Small intestine (tissue), 7 donors: ENCODE results near the gene TBCE. TPM values are rescaled to one million over a fixed set of nuclear protein-coding genes. Genes with fewer than 3 reads are reported as not detected.
"Not testable (repeated sequence)": the region's sequence is repeated elsewhere in the genome, so short reads cannot be mapped to it uniquely, and the experiment has no call there.

ENCODE experiments used
- DNase-seq, 2 donors: peaks; one replicate each; pipeline versions ENCODE4 v3.0.0 to v3.0.0-alpha.2; 2013
- FAIRE-seq: peaks from 2 replicates; lab custom pipeline; 2012; peaks lifted over from hg19 to GRCh38; lab: Jason Lieb, UNC
- H3K27ac ChIP-seq, 3 donors: one replicate each; pipeline ENCODE4 v1.5.1; 2013; ENCODE audit warnings: low read length in 2 of 3, mild to moderate bottlenecking in 2 of 3, control low read depth in 1 of 3, inconsistent platforms in 1 of 3, low read depth in 1 of 3, moderate library complexity in 1 of 3
- H3K27me3 ChIP-seq, 3 donors: one replicate each; pipeline ENCODE4 v1.6.1; 2013; ENCODE audit warnings: low read length in 3 of 3, inconsistent platforms in 1 of 3; ENCODE audit not compliant: control insufficient read depth in 3 of 3, insufficient read depth in 3 of 3
- H3K36me3 ChIP-seq, 3 donors: one replicate each; pipeline ENCODE4 v1.6.1; 2013; ENCODE audit warnings: low read length in 3 of 3, inconsistent platforms in 1 of 3, low read depth in 1 of 3, mild to moderate bottlenecking in 1 of 3, moderate library complexity in 1 of 3; ENCODE audit not compliant: control insufficient read depth in 3 of 3, insufficient read depth in 2 of 3
- H3K4me1 ChIP-seq, 3 donors: one replicate each; pipeline ENCODE4 v1.6.1; 2013; ENCODE audit warnings: low read length in 2 of 3, inconsistent platforms in 1 of 3, low read depth in 1 of 3, mild to moderate bottlenecking in 1 of 3, moderate library complexity in 1 of 3; ENCODE audit not compliant: control insufficient read depth in 3 of 3, insufficient read depth in 2 of 3
- H3K4me3 ChIP-seq, 3 donors: one replicate each; pipeline ENCODE4 v1.5.1; 2013; ENCODE audit warnings: low read length in 3 of 3, control low read depth in 1 of 3, inconsistent platforms in 1 of 3, low read depth in 1 of 3, mild to moderate bottlenecking in 1 of 3, moderate library complexity in 1 of 3
- H3K9me3 ChIP-seq, 2 donors: one replicate each; pipeline ENCODE4 v1.6.1; 2013; ENCODE audit warnings: low read depth in 1 of 2, low read length in 1 of 2; ENCODE audit not compliant: control insufficient read depth in 2 of 2, insufficient read depth in 1 of 2
- WGBS, 3 donors: extraction: QIAGEN DNeasy Blood & Tissue Kit; methylation state at CpG; one replicate each; pipeline ENCODE4 v1.1.7; 2013; 5-methylcytosine and 5-hydroxymethylcytosine counted together
- polyA plus RNA-seq, 4 donors: library from polyadenylated mRNA; stranded (reverse) in 3 of 4; unstranded in 1 of 4; fragments of 200-250 nt in 3 of 4; fragments of 120-200 nt in 1 of 4; gene quantifications; one replicate each; pipeline versions ENCODE4 v1.2.1 to v1.2.3, GENCODE V29; 2013
- donor health status: healthy with polysubstance abuse.
- donor health status: control.
- donor health status: control.
- donor health status: Bipolar disorder and iron deficiency.
- donor health status: healthy.

The TBCE gene
- polyA plus RNA-seq, 4 donors = 14.7 to 40.9 (median 22.1) TPM

DNA sequence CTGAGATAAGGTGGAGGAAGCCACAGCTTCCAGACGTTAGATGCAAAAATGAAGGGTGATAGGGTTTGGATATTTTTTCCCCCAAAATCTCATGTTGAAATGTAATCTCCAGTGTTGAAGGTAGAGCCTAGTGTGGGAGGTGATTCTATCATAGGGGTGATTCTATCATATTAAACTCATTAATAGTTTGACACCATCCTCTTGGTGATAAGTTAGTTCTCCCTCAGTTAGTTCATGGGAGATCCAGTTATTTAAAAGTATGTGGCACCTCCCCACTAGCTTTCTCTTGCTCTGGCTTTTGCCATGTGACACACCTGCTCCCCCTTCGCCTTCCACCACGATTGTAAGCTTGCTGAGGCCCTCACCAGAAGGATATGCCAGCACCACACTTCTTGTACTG is 8.3 kb upstream of the TBCE start:
- no peaks in the 10 kb centered on the region for H3K27me3 ChIP-seq
- H3K9me3 ChIP-seq = no peaks in the 10 kb centered on the region
- no peak overlapping the region for H3K4me3 ChIP-seq
- H3K36me3 ChIP-seq = no peaks in the 10 kb centered on the region
- DNase-seq = no peak
- H3K27ac ChIP-seq = no peak overlapping the region
- H3K4me1 ChIP-seq = no peaks in the 10 kb centered on the region
- no peak for FAIRE-seq
- WGBS, 3 donors = 75 to 82% (median 82%) methylated on average over 3 of the region's 3 CpGs

DNA sequence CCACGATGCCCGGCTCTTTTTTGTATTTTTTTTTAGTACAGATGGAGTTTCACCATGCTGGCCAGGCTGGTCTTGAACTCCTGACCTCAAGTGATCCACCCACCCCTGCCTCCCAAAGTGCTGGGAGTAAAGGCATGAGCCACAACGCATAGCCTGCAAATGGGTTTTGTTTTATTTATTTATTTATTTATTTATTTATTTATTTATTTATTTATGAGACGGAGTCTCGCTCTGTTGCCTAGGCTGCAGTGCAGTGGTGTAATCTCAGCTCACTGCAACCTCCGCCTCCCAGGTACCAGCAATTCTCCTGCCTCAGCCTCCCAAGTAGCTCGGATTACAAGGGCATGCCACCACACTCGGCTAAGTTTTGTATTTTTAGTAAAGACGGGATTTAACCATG is 3.0 kb upstream of the TBCE start:
- not testable (repeated sequence) for H3K4me1 ChIP-seq, DNase-seq, H3K36me3 ChIP-seq, H3K27me3 ChIP-seq, H3K4me3 ChIP-seq, FAIRE-seq, H3K27ac ChIP-seq, H3K9me3 ChIP-seq
- 94 to 97% (median 96%) methylated on average over 9 of the region's 9 CpGs for WGBS, 3 donors

DNA sequence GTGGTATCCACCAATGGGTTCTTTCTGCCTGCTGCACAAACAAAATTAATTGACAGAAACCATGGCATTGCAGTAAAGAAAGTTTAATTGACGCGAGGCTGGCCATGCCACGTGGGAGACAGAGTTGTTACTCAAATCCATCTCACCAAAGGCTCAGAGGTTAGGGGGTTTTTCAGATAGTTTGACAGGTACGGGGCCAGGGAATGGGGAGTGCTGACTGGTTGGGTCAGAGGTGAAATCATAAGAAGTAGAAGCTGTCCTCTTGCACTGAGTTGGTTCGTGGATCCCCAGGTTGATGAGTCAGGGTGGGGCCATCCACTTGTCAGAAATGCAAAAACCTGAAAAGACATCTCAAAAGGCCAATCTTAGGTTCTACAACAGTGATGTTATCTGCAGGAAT is 941 bp upstream of the TBCE start:
- no peak overlapping the region for H3K4me3 ChIP-seq

GRCh38 chr1:235368428-235368827 is 1.2 kb downstream of the TBCE start:
- Histone ChIP-seq H3K36me3 (peaks cover 0 to 6% (median 0%) of the 10 kb centered on the region in 3 donors), H3K27ac (no peak overlapping the region), H3K9me3 (no peaks in the 10 kb centered on the region), H3K4me1 (peaks cover 0 to 3% (median 0%) of the 10 kb centered on the region in 3 donors), H3K27me3 (no peaks in the 10 kb centered on the region), H3K4me3 (peak overlapping the region in 1 of 3 donors; percentile 75)
- FAIRE-seq = no peak
- no peak for DNase-seq
- WGBS, 3 donors = 68 to 73% (median 71%) methylated on average over 5 of the region's 5 CpGs

More for the DNA sequence above, 941 bp upstream of the TBCE start:
- H3K4me1 ChIP-seq = peaks cover 0 to 3% (median 0%) of the 10 kb centered on the region in 3 donors
- H3K27me3 ChIP-seq = no peaks in the 10 kb centered on the region
- WGBS, 3 donors = 85 to 86% (median 85%) methylated on average over 5 of the region's 5 CpGs
- H3K36me3 ChIP-seq = peaks cover 0 to 3% (median 0%) of the 10 kb centered on the region in 3 donors
- no peaks in the 10 kb centered on the region for H3K9me3 ChIP-seq
- no peak for FAIRE-seq
- DNase-seq = no peak
- no peak overlapping the region for H3K27ac ChIP-seq

DNA sequence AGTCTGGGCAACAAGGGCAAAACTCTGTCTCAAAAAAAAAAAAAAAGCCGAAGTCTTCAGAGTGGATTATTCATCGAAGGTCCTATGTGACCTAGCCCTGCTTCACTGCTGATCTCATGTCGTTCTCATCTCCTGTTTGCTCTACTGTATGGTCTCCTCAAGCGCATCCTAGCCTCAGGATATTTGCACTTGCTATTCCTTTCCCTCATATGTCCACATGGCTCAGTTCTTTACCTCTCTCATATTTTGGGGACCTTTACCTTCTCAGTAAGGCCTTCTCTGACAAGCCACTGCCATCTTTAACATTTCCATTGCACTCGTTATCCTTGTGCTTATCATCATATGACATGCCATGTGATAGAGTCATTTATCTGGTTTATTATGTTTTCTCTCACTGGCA is 2.6 kb downstream of the TBCE start:
- peak in 1 of 2 donors; percentile 6 for DNase-seq
- Histone ChIP-seq H3K9me3 (no peaks in the 10 kb centered on the region), H3K27ac (no peak overlapping the region), H3K27me3 (no peaks in the 10 kb centered on the region), H3K4me3 (no peak overlapping the region), H3K4me1 (peaks cover 0 to 3% (median 0%) of the 10 kb centered on the region in 3 donors), H3K36me3 (peaks cover 0 to 8% (median 0%) of the 10 kb centered on the region in 3 donors)
- FAIRE-seq = no peak
- WGBS, 3 donors = 85 to 92% (median 92%) methylated on average over 5 of the region's 5 CpGs

DNA sequence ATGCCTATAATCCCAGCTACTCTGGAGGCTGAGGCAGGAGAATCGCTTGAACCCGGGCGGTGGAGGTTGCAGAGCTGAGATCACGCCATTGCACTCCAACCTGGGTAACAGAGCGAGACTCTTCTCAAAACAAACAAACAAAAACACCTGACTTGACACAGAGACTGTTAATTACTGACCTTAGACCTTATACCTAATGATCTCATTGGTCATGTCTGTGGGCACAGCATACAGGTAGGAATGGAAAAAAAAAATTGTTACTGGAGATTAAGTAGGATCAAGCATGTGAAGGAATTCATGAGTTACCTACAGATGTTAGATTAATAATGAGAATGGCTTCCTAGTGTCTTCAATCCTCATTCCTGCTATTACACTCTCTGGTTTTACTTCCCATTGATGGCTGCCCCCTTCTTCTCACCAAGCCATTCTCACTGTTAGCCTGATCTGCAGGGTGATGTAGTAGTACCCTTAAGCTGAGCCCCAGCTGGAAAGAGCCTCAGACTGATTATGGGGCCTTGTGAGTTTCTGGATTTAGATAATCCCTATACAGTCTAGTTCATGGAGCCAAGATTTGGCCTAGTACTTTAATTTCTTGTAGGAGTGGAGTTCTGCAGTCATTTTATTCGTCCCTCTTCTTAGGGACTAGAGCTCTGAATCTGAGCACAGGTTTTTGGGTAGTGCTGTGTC is 8.8 kb downstream of the TBCE start:
- WGBS, 3 donors = 93 to 96% (median 95%) methylated on average over 6 of the region's 6 CpGs
- Histone ChIP-seq H3K4me1 (no peaks in the 10 kb centered on the region), H3K9me3 (no peaks in the 10 kb centered on the region), H3K27ac (no peak overlapping the region), H3K36me3 (peaks cover 0 to 27% (median 3%) of the 10 kb centered on the region in 3 donors), H3K4me3 (no peak overlapping the region), H3K27me3 (no peaks in the 10 kb centered on the region)
- no peak for DNase-seq
- FAIRE-seq = no peak

- not testable (repeated sequence) for H3K4me1 ChIP-seq, DNase-seq, H3K27ac ChIP-seq, H3K9me3 ChIP-seq, H3K4me3 ChIP-seq, H3K27me3 ChIP-seq, FAIRE-seq
- H3K36me3 ChIP-seq = peaks cover 0 to 28% (median 5%) of the 10 kb centered on the region in 3 donors
- 90 to 94% (median 92%) methylated on average over 11 of the region's 11 CpGs for WGBS, 3 donors
Measured at GRCh38 chr1:235378134-235378735, 11.0 kb downstream of the TBCE start.

DNA sequence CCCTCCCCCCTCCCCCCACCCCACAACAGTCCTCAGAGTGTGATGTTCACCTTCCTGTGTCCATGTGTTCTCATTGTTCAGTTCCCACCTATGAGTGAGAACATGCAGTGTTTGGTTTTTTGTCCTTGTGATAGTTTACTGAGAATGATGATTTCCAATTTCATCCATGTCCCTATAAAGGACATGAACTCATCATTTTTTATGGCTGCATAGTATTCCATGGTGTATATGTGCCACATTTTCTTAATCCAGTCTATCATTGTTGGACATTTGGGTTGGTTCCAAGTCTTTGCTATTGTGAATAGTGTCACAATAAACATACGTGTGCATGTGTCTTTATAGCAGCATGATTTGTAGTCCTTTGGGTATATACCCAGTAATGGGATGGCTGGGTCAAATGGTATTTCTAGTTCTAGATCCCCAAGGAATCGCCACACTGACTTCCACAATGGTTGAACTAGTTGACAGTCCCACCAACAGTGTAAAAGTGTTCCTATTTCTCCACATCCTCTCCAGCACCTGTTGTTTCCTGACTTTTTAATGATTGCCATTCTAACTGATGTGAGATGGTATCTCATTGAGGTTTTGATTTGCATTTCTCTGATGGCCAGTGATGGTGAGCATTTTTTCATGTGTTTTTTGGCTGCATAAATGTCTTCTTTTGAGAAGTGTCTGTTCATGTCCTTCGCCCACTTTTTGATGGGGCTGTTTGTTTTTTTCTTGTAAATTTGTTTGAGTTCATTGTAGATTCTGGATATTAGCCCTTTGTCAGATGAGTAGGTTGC is 14.9 kb downstream of the TBCE start:
- peaks cover 0 to 21% (median 5%) of the 10 kb centered on the region in 3 donors for H3K36me3 ChIP-seq
- not testable (repeated sequence) for H3K4me3 ChIP-seq, DNase-seq, FAIRE-seq, H3K27ac ChIP-seq, H3K9me3 ChIP-seq, H3K27me3 ChIP-seq, H3K4me1 ChIP-seq
- no CpG with 5 or more reads among the region's 3 CpGs for WGBS, 3 donors
